ENCODE results near the gene CMSS1.

Gene CMSS1

DNA sequence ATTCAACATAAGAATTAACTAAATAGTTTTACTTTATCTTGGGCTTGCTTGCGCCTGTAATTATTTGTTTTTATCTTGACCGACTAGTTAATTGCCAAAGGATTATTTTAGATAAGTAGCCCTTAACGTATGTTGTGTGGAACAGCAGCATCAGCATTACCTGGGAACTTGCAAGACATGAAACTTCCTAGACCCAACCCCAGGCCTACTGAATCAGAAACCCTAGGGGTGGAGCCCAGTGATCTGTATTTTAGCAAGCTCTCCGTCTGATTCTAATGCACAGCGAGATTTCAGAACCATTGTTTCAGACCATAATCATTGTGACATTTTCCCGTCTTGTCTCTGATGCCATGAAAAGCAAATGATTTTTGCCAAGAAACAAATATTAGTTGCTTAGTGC lies 265.5 kb downstream of the CMSS1 start:
- Histone ChIP-seq H3K4me3 (replicated peaks; ENCODE audit: insufficient read depth, low read length) (no peak overlapping the region), H3K27ac (replicated peaks) (no peak overlapping the region; the same call in 1 of the 2 replicates), H3K27me3 (ENCODE audit: insufficient read depth, poor library complexity, severe bottlenecking) (no peaks in the 10 kb centered on the region)
- no peak for DNase-seq (ENCODE audit: low read depth in 1 of 2, low spot score in 1 of 2)
- TF ChIP-seq GABPA (IDR thresholded peaks at IDR 0.05; ENCODE audit: low read depth) (no peak), CTCF (IDR thresholded peaks at IDR 0.05; ENCODE audit: insufficient read depth, low read length) (no peak), SPI1 (IDR thresholded peaks at IDR 0.05; ENCODE audit: borderline replicate concordance, low read depth) (no peak), POLR2AphosphoS5 (IDR thresholded peaks at IDR 0.05; ENCODE audit: low read depth) (no peak), REST (IDR thresholded peaks at IDR 0.05; ENCODE audit: insufficient replicate concordance, low read depth) (no peak)

- no peaks in the 10 kb centered on the region for H3K27me3 ChIP-seq (ENCODE audit: insufficient read depth, poor library complexity, severe bottlenecking)
- no peak overlapping the region for H3K4me3 ChIP-seq (replicated peaks; ENCODE audit: insufficient read depth, low read length)
- peak overlapping the region; percentile 3 for H3K27ac ChIP-seq (replicated peaks)
- DNase-seq (ENCODE audit: low read depth in 1 of 2, low spot score in 1 of 2), result no peak
- TF ChIP-seq CTCF (IDR thresholded peaks at IDR 0.05; ENCODE audit: insufficient read depth, low read length) (no peak), SPI1 (IDR thresholded peaks at IDR 0.05; ENCODE audit: borderline replicate concordance, low read depth) (peak; percentile 97), REST (IDR thresholded peaks at IDR 0.05; ENCODE audit: insufficient replicate concordance, low read depth) (no peak), POLR2AphosphoS5 (IDR thresholded peaks at IDR 0.05; ENCODE audit: low read depth) (no peak), GABPA (IDR thresholded peaks at IDR 0.05; ENCODE audit: low read depth) (no peak)
Observed at GRCh38 chr3:100084100-100084806, 266.6 kb downstream of the CMSS1 start.

GRCh38 chr3:100086401-100086800 lies 268.7 kb downstream of the CMSS1 start:
- no peak for DNase-seq (ENCODE audit: low read depth in 1 of 2, low spot score in 1 of 2)
- Histone ChIP-seq H3K27me3 (ENCODE audit: insufficient read depth, poor library complexity, severe bottlenecking) (no peaks in the 10 kb centered on the region), H3K4me3 (replicated peaks; ENCODE audit: insufficient read depth, low read length) (no peak overlapping the region), H3K27ac (replicated peaks) (no peak overlapping the region)
- TF ChIP-seq SPI1 (IDR thresholded peaks at IDR 0.05; ENCODE audit: borderline replicate concordance, low read depth) (no peak), REST (IDR thresholded peaks at IDR 0.05; ENCODE audit: insufficient replicate concordance, low read depth) (no peak), POLR2AphosphoS5 (IDR thresholded peaks at IDR 0.05; ENCODE audit: low read depth) (no peak), CTCF (IDR thresholded peaks at IDR 0.05; ENCODE audit: insufficient read depth, low read length) (no peak), GABPA (IDR thresholded peaks at IDR 0.05; ENCODE audit: low read depth) (no peak)
